CD4-positive, alpha-beta T cell treated with Interleukin-4 for 1 hour (primary cell): ENCODE measurements around the gene APC2.
"Not testable (repeated sequence)": the region's sequence is repeated elsewhere in the genome, so short reads cannot be mapped to it uniquely, and the experiment has no call there.

Source experiments
- DNase-seq, 2 donors: peaks; one replicate each; pipeline ENCODE4 v3.0.0-alpha.2; 2020 to 2022

APC2 gene

DNA sequence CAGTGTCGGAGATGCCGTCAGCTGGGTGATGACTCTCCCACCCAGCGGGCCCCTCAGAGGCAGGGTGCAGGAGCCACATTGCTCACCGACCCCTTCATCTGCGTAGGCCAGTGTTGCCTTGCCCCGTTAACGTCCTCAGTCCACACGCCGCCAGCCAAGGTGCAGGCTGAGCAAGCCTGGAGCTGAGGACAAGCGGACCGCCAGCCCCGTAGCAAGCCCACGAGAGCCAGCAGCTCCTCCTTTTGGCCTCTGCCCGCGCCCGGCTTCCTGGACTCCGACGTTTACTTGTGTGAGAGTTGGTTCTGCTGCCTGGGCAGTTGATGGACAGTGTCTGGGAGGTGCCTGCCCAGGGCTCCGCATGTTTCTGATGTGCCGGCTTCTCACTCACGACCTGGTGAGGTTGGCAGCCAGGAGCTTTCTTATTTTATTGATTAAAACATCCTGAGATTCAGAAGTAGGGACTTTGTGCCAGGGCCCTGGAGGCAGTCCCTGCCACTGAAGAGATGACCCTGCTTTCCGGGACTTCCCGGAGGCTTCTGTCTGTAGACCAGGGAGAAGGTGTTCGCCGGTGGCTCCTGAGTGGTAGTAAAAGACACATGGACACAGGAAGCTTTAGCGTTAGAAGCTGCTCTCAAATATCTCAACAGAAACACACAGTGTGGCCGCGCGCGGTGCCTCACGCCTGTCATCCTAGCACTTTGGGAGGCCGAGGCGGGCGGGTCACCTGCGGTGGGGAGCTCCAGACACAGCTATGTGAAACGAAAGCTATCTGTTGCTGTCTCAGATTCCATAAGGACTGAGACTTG lies 36.7 kb upstream of the APC2 start:
- no peak for DNase-seq

DNA sequence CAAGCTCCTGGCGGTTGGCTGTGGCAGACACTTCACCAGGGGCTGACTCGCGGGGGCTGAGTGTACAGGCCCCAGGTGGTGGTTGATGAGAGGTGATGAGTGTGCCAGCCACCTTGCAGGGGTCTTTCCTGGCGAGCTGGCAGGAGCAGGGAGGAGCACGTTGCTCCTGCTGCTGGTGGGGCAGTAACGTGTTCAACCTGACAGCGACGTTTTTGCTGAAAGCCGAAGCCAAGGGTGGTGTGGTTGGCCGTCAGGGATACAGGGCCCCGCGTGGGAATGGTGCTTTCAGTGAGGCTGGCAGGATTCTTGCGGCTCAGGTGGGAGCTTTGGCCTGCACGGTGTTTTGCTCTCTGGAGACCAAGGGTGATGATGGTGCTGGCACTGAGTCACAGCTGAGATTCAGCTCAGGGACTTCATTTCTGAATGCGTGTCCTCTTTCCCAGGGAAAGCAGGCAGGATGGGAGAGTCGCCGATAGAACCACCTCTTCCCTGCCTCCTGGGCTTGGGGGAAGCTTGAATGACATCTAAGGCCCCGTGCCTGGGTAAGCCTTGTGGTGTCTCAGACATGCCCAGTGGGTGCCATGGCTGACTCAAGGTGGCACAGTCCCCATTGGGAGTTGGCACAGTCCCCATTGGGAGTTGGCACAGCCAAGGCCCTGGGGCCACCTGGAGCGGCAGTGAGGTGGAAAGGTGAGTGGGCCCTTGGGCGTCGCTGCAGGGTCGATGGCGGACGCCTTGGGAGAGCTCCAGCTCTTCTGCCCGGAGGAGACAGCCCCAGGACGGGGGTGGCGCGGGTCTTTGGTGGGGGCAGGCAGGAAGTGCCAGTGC lies 33.7 kb upstream of the APC2 start:
- no peak for DNase-seq

DNA sequence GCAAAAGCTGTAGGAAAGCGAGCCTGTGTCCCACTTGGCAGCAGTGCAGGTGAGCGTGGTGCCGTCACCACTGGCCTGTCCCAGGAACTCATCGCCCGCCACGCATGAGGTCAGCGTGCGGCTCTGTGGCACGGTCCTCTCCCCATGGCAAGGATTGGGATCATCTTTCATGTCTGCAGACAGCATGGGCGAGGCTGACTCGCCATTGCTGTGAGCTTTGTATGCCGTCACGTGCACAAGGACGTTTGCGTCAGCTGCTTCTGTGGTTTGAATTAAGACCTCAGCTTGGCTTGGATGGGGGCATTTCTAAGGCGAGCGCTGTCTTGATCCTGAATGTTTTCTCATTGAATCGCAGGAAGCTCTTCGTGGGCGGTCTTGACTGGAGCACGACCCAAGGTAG lies 32.8 kb upstream of the APC2 start:
- no peak for DNase-seq

DNA sequence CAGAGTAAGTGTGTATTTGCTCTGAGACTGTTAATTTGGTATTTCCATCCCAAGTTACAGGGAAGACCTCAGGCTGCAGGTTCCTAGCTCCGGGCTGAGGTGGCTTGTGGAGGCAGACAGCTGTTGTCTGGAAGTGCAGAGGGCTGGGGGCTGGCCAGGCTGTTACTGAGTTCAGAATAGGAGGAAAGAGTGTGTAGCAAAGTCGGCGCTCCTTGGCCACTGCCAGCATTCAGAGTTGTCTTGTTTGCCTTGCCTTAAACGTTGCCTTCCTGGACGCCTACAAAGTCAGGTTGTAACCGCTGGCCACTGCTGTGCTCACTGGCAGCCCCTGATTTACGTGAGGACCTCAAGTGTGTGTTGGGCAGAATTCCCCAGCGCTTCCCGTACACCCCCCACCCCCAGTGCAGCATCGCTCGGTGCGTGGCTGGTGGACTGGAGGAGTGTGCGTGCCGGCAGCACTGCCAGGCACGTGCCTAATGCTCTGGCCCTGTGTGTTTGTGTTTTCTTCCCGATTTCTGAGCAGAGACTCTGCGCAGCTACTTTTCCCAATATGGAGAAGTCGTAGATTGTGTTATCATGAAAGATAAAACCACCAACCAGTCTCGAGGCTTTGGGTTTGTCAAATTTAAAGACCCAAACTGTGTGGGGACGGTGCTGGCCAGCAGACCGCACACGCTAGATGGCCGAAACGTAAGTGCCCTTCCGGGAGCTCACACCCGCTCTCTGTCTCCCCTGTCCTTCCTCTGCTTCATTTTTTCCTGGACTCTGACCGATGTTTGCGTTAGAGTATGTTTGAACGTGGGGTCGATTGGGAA lies 32.0 kb upstream of the APC2 start:
- DNase-seq: no peak

DNA sequence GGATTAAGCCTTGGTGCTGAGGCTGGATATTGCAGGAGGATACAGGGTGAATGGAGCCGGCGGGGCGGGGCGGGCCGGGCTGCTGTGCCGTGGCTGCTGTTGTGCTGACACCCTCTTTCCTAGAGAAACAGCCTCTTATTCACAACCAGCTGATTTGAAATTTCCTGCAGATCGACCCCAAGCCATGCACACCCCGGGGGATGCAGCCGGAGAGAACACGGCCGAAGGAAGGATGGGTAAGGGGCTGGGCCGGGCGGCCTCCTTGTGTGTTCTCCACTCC lies 31.5 kb upstream of the APC2 start:
- DNase-seq: no peak

DNA sequence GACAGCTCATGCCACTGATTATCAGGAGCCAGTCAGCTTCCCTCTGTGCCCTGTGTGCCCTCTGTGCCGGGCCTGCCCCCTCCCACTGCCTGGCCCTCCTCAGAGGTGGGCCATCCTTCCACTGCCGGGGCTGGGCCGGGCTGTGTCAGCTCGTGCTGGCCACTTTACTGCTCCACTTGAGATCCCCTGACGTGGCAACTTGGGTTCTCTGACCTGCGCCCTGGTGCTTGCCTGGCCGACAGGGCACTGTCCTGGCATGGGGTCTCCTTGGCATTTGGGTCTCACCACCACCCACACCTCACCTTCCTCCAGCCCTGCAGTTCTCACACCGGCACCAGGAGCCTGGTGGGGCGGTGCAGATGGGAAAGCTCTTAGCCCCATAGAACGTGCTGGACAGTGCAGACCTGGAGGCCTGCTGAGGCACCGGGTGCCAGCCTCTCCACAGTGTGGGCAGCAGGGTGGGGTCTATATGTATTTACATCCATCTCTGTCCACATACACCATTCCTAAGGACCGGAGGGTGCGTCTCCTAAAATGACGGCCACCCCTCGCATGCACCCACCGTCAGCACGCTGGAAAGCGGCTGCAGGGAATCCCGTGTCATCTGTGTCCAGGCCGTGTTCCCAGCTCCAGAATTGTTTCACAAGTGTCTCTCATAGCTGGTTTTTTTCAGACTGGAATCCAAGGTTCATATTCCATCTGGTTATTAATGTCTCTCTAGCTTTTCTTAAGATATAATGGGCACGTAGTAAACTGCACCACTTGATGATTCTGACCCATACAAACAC lies 30.8 kb upstream of the APC2 start:
- no peak for DNase-seq

DNA sequence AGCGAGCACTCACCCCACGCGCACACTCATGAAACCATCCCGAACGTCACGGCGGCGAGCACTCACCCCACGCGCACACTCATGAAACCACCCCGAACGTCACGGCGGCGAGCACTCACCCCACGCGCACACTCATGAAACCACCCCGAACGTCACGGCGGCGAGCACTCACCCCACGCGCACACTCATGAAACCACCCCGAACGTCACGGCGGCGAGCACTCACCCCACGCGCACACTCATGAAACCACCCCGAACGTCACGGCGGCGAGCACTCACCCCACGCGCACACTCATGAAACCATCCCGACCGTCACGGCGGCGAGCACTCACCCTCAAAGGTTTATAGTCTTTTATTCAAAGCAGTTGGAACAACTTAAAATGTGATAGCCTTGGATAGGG lies 29.8 kb upstream of the APC2 start:
- not testable (repeated sequence) for DNase-seq

DNA sequence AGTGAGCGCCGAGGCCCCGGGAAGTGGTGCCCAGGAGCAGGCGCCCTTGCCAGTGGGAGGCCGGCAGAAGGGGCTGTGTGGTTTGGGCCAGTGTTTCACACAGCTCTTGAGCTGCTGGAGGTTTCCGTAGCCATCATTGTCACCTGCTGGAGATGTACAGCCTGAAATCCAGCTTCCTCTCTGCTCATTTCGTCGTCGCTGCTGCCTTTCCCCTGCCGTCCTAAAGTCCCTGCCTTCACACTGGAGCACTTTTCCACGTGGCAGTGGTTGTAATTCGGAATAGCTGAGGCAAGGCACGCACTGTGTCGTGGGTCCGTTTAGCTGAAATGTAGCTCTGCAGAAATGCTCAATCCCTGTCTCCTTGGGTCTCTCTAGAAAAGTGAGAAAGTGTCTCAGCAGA lies 29.3 kb upstream of the APC2 start:
- no peak for DNase-seq

DNA sequence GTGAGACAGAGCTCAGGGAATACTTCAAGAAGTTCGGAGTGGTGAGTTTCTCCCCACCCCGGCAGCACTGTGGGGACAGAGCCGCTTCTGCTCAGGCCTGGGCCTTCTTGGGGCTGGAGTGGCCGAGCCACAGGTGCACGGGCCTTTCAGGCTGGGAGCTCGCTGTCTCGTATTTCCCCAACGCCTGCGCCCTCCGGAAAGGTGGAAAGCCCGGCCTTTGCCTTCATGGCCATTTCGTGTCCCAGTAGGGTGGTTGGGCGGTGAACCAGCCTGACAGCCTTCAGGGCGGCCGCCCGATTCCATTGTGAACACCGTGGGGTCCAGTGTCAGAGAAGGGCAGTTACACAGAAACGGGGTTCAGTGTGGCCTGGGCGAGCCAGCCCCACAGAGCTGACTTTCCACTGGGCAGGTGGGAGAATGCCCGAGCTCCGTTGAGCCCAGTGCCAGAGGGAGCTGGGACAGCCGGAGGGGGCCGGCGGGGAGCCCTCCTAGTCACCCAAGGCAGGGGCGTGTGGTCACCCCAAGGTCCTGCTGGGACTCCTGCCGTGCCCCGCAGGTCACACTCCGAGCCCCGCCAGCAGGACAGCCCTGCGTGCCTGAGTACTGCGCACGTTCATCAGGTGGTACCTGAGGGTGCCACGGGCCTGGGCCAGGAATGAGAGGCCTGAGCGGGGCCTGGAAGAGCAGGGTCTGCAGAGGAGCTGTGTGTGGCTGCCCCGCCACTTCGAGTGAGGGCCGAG lies 28.5 kb upstream of the APC2 start:
- DNase-seq: no peak

DNA sequence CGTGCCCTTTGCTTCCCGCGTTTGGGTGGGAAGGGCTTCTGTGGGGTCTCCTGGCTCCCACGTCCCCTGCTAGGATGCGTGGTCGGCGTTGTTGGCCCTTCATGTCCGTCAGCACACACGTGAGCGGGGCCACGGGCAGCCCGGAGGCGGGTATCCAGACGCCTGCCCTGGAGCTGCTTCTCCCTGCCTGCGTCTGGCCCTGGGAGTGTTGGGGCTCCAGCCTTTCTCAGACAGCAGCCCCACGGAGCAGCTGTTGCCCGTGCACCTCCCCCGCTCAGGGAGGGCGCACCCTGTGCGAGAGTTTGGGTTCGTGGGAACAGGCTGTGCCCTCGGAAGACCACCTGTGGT lies 28.0 kb upstream of the APC2 start:
- no peak for DNase-seq

DNA sequence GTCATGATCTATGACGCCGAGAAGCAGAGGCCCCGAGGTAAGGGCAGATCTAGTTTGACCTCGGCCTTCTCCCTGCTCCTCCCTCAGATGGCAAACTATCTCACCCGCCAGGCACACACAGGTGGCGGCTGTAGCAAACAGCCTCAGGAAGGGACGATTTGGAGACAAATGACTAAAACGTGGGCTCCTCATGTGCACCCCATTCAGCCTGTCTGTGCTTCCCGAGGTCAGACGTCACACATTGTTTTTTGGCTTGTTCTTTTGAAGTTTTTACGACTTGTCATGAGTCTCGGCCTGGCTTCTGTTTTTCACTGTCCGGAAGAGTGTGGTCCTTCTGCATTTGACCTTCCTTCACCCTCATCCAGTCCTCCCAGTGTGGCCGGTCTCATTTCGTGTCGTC lies 27.6 kb upstream of the APC2 start:
- DNase-seq: no peak

DNA sequence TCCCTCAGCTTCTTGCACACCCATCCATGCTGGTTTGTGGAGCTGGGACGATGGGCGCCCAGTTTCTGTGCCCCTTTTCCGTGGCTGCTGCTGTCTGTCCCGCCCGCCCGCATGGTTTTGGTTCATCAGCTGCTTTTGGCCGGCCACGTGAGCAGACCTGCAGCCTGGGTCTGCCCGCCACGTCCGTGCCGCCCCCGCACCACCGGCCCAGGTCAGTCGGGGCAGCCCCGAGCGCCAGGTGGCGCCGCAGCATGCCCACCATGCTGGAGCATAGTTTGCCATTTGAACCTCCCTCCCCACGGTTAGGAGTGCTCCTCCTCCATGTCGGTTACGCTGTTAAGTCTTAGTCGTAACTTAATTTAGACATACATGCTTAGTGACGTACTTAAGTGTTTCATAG lies 27.0 kb upstream of the APC2 start:
- no peak for DNase-seq

DNA sequence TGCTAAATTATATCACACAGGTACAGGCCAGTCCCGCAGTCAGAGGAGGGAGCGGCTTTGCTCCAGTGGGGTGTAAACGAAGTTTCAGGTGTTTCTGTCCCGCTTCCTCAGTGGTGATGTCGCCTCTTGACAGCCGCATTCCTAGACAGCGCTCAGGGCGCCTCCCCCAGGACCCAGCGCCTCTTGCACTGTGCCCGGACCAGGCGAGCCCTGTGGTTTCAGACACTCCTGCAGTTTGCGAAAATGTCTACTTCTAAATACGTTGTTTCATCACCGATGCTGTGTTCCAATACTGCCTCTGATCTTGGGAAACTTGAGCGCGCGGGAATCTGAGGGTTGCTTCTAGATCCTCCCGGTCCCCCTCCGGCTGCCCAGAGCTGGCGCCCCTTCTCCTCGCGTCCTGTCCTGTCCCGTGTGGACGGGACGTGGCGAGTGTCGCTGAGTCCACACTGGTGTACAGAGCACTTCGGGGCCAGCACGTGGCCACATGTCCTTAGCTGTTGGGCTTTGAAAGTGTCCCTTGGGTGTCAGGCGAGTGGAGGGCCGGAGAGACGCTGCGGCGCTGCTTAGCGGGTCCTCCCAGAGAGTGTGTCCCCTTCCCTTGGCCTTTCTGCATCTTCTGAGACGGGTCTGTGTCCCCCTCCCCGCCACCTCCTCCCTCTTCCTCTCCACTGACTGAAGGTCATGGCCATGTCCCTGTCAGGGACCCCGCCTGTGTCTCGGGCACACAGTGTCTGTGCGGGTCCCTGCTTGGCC lies 26.3 kb upstream of the APC2 start:
- no peak for DNase-seq

DNA sequence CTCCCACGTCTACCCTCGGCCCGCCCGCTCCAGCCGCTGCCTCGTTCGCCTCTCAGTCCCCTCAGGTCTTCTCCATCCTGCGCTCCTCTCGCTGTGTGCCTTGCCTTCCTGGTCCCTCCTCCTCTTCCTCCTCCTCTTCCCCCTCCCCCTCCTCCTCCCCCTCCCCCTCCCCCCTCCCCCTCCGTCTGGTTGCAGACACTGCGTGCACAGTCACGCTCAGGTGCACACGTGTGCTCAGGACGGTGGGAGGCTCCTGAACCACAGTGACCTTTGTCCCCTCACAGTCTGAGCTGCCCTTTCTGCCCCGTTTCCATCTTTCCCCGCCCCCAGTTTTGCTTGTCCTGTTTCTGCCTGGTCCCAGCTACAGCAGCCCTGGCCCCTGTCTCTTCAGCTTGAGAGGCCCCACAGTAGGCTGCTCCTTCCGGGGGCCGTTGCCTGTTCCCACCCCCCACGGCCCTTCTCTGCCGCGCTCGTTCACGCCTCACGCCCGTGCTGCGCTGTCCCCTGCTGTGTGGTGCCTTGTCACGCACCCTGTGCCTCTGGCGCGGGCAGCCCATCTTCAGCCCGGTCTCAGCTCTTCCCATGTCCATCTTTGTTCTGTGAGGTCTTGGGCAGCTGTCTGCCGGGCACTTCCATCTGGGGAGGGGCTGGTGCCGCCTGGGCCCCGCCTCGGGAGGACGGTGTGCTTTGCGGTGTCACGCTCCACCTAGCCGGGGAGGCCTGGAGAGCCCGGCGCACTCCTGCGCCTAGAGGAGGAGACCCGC lies 25.5 kb upstream of the APC2 start:
- DNase-seq: no peak

DNA sequence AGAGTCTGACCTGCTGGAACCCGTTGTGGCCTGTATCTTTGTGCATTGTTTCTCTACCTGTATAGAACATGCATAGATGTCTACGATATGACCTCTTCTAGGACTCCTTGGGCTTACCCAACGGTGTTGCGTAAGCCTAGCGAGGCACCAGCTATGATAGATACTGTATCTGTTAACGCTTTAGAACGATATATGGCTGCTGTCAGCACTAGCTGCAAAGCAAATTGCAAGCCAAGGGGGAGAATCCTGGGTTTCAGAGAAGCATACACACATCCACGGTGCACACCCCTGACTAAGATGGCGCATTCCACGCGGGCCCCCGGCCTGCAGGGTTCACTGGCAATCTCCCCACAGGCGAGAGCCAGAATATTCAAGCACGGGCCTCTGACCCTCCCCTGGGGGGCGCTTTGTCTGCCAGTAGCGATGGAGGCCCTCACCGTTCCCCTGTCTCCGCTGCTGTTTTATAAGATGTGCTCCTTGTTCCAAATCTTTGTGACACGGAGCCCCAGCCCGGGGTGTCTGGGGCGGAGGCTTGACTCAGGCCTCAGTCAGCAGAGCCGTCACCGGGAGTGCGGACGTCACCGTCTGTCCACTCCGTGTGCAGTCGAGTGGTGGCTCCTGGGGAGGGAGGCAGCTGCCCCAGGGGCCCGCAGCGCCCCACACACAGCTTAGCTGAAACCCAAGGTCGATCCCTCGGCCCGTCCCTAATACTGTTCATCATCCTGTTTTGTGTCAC lies 24.7 kb upstream of the APC2 start:
- no peak for DNase-seq

DNA sequence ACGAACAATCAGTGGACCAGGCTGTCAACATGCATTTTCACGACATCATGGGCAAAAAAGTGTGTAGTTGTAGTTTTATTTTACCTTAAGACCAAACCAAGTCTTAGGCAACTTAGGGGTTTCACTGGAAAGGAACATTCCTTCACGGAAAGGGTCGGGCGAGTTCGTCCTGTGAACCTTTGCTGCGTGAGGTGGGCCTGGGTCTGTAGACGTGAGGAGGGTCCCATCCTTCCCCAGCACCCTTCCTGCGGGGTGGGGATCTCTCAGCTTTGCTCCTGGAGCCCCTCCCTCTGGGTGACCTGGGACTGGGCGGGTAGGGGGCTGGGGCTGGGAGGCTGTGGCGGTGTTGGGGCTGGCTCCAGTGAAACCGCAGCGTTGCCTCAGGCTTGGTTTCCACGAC lies 24.0 kb upstream of the APC2 start:
- no peak for DNase-seq

DNA sequence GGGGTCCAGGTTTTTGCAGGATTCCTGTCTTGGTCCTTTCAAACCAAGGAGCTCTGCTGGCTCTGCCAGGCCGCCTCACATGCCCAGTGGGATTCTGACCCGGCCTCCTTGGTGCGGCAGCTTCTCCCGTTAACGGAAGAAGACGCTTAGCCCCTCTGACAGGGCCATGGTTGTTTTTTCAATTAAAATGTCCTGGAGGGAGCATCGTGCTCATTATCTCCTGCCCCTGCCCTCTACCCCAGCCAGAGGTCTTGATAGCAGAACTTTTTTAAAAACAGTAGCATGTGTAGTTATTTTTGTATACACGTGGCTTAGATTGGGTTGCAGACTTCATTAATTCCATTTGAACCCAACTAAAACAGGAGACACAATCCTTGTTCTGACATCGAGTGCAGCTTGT lies 23.2 kb upstream of the APC2 start:
- DNase-seq: no peak

DNA sequence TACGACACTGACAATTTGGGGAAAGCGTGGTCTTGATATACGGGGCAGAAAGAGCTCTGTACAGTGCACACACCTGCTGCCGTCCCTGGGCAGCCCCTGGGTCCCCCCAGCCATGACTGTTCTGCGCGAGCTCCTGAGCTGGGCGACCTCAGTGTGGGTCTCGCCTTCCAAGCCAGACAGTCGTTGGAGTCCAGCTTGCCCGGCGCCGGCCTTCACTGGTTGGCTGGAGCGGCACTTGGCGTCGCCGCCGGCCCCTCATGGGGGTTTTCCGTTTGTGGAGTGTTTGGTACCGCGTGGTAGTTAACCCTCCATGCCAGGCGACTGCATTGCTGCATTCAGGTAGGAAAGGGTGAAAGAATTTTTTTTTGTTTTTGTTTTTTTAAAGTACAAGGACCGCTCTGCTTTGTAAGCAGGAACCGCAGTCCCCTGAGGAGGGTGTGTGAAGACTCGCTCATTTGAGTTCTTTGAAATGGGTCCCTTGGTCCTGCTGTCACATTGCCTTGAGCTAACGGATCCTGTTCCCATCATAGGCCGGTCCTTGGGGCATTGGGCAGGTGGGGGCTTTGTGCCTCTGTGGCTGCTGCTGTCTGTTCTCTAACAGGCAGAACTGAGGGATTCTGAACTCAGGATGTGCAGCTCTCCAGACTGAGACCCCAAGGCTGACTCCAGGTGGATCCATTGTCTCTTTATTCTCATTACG lies 22.6 kb upstream of the APC2 start:
- DNase-seq: no peak

DNA sequence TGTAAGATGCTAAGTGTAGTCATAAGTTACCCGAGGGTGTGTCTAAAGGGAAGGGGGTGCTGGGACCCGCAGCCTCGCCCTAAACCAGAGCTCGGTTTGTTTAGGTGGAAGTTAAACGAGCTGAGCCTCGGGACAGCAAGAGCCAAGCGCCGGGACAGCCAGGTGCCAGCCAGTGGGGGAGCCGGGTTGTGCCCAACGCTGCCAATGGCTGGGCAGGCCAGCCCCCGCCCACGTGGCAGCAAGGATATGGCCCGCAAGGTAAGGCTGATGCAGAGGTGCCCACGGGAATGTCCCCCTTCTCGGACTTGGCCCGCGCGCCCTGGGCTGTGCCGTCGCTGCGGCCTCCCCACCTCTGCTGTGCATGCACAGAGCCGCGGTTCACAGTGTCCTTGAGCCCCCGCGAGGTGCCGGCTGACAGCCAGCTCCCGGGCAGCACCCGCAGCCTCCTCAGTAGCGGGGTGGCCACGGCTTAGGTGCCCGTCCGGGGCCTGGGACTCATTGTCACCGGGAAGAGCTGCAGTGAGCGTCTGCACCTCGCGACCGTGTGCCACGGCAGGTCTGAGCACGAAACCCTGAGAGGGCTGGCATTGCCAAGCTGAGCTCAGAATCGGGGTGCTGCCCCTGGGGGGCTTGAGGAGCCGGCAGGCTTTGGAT lies 21.1 kb upstream of the APC2 start:
- no peak for DNase-seq
